GM12892 (cell line): ENCODE data around the gene UBASH3B.

Experiments used
- POLR2A ChIP-seq: IDR thresholded peaks from 2 replicates; pipeline ENCODE4 v1.6.1; 2011; ENCODE audit warnings: low read depth, low read length, control low read depth
- POLR2AphosphoS5 ChIP-seq: IDR thresholded peaks from 2 replicates; pipeline ENCODE4 v1.6.1; 2011; ENCODE audit warnings: low read depth, low read length, control low read depth
- TAF1 ChIP-seq: IDR thresholded peaks from 2 replicates; pipeline ENCODE4 v1.6.1; 2011; ENCODE audit warnings: low read depth, mild to moderate bottlenecking, control low read depth, low read length, borderline replicate concordance

GRCh38 chr11:122758974-122759373 is 103.5 kb downstream of the UBASH3B start:
- no peak for TF ChIP-seq POLR2A
- TF ChIP-seq POLR2AphosphoS5 = no peak
- no peak for TF ChIP-seq TAF1
